Endodermal cell (in vitro differentiated cells): ENCODE data around the gene STX8. TPM values are rescaled to one million over a fixed set of nuclear protein-coding genes. Genes with fewer than 3 reads are reported as not detected.

Experiments used
- DNase-seq: peaks from one replicate; pipeline ENCODE4 v3.0.0-alpha.2; 2017
- H3K27ac ChIP-seq: 2 replicates; pipeline ENCODE4 v1.5.1; 2013; ENCODE audit warnings: mild to moderate bottlenecking, low read depth, low read length, moderate library complexity
- H3K27me3 ChIP-seq: 2 replicates; pipeline ENCODE4 v1.6.1; 2013; ENCODE audit warnings: mild to moderate bottlenecking, low read length, moderate library complexity; ENCODE audit not compliant: insufficient read depth, control insufficient read depth, poor library complexity, severe bottlenecking
- H3K36me3 ChIP-seq: 2 replicates; pipeline ENCODE4 v1.7.0; 2013; ENCODE audit warnings: mild to moderate bottlenecking, low read length, moderate library complexity; ENCODE audit not compliant: control insufficient read depth, insufficient read depth
- H3K4me1 ChIP-seq: one replicate; pipeline ENCODE4 v1.7.0; 2013; ENCODE audit warnings: low read length; ENCODE audit not compliant: control insufficient read depth, insufficient read depth
- H3K4me3 ChIP-seq: 2 replicates; pipeline ENCODE4 v1.5.1; 2013; ENCODE audit warnings: mild to moderate bottlenecking, low read length, moderate library complexity
- H3K9ac ChIP-seq: 2 replicates; pipeline ENCODE4 v1.6.1; 2013; ENCODE audit warnings: mild to moderate bottlenecking, low read length, moderate library complexity; ENCODE audit not compliant: poor library complexity, severe bottlenecking; ENCODE audit errors: extremely low read depth
- H3K9me3 ChIP-seq: 2 replicates; pipeline ENCODE4 v1.6.1; 2013; ENCODE audit warnings: mild to moderate bottlenecking, low read length, moderate library complexity; ENCODE audit not compliant: control insufficient read depth
- H3K27ac Mint-ChIP-seq: 2 replicates; pipeline ENCODE4 v1.8.0; 2020; ENCODE audit warnings: mixed read lengths
- H3K27me3 Mint-ChIP-seq: 2 replicates; pipeline ENCODE4 v1.8.0; 2021; ENCODE audit warnings: mild to moderate bottlenecking, mixed read lengths; ENCODE audit not compliant: insufficient read depth
- H3K36me3 Mint-ChIP-seq: 2 replicates; pipeline ENCODE4 v1.8.0; 2020; ENCODE audit warnings: low read depth, mixed read lengths
- H3K4me1 Mint-ChIP-seq: 2 replicates; pipeline ENCODE4 v1.8.0; 2020; ENCODE audit warnings: mixed read lengths
- H3K4me3 Mint-ChIP-seq: 2 replicates; pipeline ENCODE4 v1.8.0; 2020; ENCODE audit warnings: mild to moderate bottlenecking, moderate library complexity, mixed read lengths
- H3K9me3 Mint-ChIP-seq: 2 replicates; pipeline ENCODE4 v1.8.0; 2020; ENCODE audit warnings: mild to moderate bottlenecking, mixed read lengths
- WGBS, 2 experiments: methylation state at CpG; one replicate each; pipeline versions ENCODE4 v1.1.5 to v1.1.7; 2013; ENCODE audit warnings: missing lambda C conversion rate in 2 of 2, mixed read lengths in 1 of 2; ENCODE audit not compliant: insufficient coverage in 1 of 2, insufficient read length in 1 of 2; 5-methylcytosine and 5-hydroxymethylcytosine counted together
- total RNA-seq, 2 donors: library from RNA; stranded (reverse); fragmentation: NEBNext Ultra II Directional in 1 of 2; extraction: Animal tissue kit (Norgen Biotek cat#: 25700) in 1 of 2; gene quantifications; 2 replicates in 1 of 2; 3 replicates in 1 of 2; pipeline ENCODE4 v1.2.1, GENCODE V29; 2021
- TF ChIP-seq, protein P1 (sequence below): fragments of 200-600 bp; sonication (generic); conservative IDR thresholded peaks from 2 replicates; pipeline ENCODE4 v1.5.0; 2021; ENCODE audit warnings: antibody characterized with exemption, mild to moderate bottlenecking

The STX8 gene
- total RNA-seq, 2 donors from 2014 or later, result 82.5 to 98.2 TPM

DNA sequence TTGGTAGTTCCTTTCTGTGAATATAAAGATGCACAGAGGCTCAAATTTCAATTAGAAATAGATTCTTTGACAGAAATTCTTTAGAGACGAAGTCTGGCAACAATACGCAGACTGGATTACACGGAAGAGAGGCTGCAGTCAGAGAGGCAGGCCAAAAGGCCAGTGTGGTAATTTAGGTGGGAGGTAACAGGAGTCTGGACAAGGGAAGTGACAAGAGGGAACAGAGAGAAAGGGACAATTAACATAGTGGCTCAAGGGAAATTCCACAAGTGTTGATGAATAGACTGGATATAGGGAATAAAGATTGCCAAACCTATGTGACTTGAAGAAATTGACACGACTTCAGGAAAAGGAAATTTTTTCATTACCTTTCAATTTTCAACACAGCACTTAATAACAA, 54.6 kb downstream of the STX8 start:
- H3K4me3 Mint-ChIP-seq, result no peak overlapping the region
- H3K4me1 ChIP-seq, result peaks cover 17% of the 10 kb centered on the region
- DNase-seq, result no peak
- H3K36me3 Mint-ChIP-seq, result peaks cover 12% of the 10 kb centered on the region
- TF ChIP-seq, protein P1, sequence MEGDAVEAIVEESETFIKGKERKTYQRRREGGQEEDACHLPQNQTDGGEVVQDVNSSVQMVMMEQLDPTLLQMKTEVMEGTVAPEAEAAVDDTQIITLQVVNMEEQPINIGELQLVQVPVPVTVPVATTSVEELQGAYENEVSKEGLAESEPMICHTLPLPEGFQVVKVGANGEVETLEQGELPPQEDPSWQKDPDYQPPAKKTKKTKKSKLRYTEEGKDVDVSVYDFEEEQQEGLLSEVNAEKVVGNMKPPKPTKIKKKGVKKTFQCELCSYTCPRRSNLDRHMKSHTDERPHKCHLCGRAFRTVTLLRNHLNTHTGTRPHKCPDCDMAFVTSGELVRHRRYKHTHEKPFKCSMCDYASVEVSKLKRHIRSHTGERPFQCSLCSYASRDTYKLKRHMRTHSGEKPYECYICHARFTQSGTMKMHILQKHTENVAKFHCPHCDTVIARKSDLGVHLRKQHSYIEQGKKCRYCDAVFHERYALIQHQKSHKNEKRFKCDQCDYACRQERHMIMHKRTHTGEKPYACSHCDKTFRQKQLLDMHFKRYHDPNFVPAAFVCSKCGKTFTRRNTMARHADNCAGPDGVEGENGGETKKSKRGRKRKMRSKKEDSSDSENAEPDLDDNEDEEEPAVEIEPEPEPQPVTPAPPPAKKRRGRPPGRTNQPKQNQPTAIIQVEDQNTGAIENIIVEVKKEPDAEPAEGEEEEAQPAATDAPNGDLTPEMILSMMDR, result no peak
- 52 to 66% methylated on average over 3 of the region's 4 CpGs for WGBS, 2 experiments
- H3K9me3 Mint-ChIP-seq, result peaks cover 6% of the 10 kb centered on the region
- H3K27me3 Mint-ChIP-seq, result no peaks in the 10 kb centered on the region
- no peaks in the 10 kb centered on the region for H3K27me3 ChIP-seq
- no peak overlapping the region for H3K9ac ChIP-seq
- H3K27ac ChIP-seq, result no peak overlapping the region
- H3K27ac Mint-ChIP-seq, result no peak overlapping the region
- H3K4me1 Mint-ChIP-seq, result peaks cover 28% of the 10 kb centered on the region
- no peak overlapping the region for H3K4me3 ChIP-seq
- H3K9me3 ChIP-seq, result peaks cover 6% of the 10 kb centered on the region
- H3K36me3 ChIP-seq, result peaks cover 9% of the 10 kb centered on the region

DNA sequence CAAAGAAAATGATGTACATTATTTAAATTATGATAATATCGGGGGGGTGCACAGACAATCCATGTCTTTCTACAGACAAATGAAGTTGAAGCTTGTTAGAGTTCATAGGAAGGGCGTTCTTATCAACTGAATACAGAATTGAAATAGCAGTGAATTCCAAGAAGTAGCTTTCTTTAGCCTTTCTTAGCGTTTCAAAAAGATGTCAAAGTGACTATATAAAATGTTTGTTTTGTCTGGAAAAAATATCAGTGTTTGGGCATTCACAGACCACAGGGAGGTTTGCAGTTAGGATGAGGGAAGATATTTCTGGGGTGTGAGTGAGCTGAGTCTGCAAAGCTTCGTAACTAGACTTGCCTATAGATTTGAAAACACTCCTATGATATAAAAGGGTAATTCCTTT, 55.0 kb downstream of the STX8 start:
- H3K9me3 ChIP-seq, result peaks cover 6% of the 10 kb centered on the region
- no peak for DNase-seq
- H3K36me3 Mint-ChIP-seq, result peaks cover 8% of the 10 kb centered on the region
- no peak overlapping the region for H3K4me3 Mint-ChIP-seq
- no peak overlapping the region for H3K27ac Mint-ChIP-seq
- peaks cover 28% of the 10 kb centered on the region for H3K4me1 Mint-ChIP-seq
- WGBS, 2 experiments, result 91 to 95% methylated on average over 2 to 4 of the region's 4 CpGs
- H3K36me3 ChIP-seq, result peaks cover 4% of the 10 kb centered on the region
- no peaks in the 10 kb centered on the region for H3K27me3 ChIP-seq
- H3K9me3 Mint-ChIP-seq, result peaks cover 5% of the 10 kb centered on the region
- H3K27ac ChIP-seq, result no peak overlapping the region
- peaks cover 17% of the 10 kb centered on the region for H3K4me1 ChIP-seq
- no peak overlapping the region for H3K4me3 ChIP-seq
- TF ChIP-seq, protein P1, result no peak
- H3K27me3 Mint-ChIP-seq, result no peaks in the 10 kb centered on the region
- no peak overlapping the region for H3K9ac ChIP-seq

- no peaks in the 10 kb centered on the region for H3K27me3 ChIP-seq
- peak; percentile 54 for DNase-seq
- Mint-ChIP-seq H3K27me3 (no peaks in the 10 kb centered on the region), H3K4me1 (peaks cover 28% of the 10 kb centered on the region), H3K9me3 (peaks cover 5% of the 10 kb centered on the region), H3K4me3 (no peak overlapping the region), H3K27ac (no peak overlapping the region), H3K36me3 (peaks cover 6% of the 10 kb centered on the region)
- peaks cover 17% of the 10 kb centered on the region for H3K4me1 ChIP-seq
- no peak overlapping the region for H3K4me3 ChIP-seq
- H3K9me3 ChIP-seq, result peaks cover 6% of the 10 kb centered on the region
- H3K9ac ChIP-seq, result no peak overlapping the region
- peak overlapping the region; percentile 85 for H3K27ac ChIP-seq
- TF ChIP-seq, protein P1, result no peak
- WGBS, 2 experiments, result 54 to 72% methylated on average over 8 of the region's 9 CpGs
- peaks cover 4% of the 10 kb centered on the region for H3K36me3 ChIP-seq
These were observed 55.9 kb downstream of the STX8 start for GRCh38 chr17:9519583-9520272.
